LHCN-M2 (cell line): ENCODE results near the gene TDRD10. TPM values are rescaled to one million over a fixed set of nuclear protein-coding genes. Genes with fewer than 3 reads are reported as not detected.
A peak's percentile ranks its signal among the peaks of the same experiment; 100 is the strongest.

Experiments used
- DNase-seq: peaks from one replicate; pipeline ENCODE4 v3.0.0-alpha.2; 2012; ENCODE audit warnings: low read depth
- total RNA-seq: library from RNA; depleted of rRNA; stranded (reverse); fragments of >200 nt; gene quantifications from 2 replicates; pipeline ENCODE4 v1.2.3, GENCODE V29; 2014

The TDRD10 gene
- total RNA-seq, 1 experiment from 2014 or later, result not detected

DNA sequence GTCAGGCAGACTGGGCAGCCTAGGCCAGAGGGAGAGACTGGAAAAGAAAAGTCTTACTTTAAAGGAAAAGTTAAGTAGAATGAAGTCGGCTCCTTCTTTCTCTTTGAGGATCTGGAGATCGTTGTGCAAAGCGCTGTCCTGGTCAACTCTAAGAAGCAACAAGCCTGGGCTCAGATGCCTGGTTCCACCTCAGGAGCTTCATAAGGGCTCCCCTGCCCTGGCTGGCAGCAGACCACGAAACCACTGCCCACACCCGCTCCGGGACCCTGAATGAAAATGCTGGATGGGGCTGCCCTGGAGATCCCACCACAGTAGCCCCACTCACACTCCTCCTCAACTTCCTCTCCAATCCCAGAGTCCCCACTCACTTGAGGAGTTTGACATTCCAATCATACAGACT lies 50.0 kb downstream of the TDRD10 start:
- no peak for DNase-seq

GRCh38 chr1:154553056-154554030 lies 51.3 kb downstream of the TDRD10 start:
- DNase-seq, result no peak

- no peak for DNase-seq
These were observed 54.4 kb downstream of the TDRD10 start for GRCh38 chr1:154556422-154556821.

DNA sequence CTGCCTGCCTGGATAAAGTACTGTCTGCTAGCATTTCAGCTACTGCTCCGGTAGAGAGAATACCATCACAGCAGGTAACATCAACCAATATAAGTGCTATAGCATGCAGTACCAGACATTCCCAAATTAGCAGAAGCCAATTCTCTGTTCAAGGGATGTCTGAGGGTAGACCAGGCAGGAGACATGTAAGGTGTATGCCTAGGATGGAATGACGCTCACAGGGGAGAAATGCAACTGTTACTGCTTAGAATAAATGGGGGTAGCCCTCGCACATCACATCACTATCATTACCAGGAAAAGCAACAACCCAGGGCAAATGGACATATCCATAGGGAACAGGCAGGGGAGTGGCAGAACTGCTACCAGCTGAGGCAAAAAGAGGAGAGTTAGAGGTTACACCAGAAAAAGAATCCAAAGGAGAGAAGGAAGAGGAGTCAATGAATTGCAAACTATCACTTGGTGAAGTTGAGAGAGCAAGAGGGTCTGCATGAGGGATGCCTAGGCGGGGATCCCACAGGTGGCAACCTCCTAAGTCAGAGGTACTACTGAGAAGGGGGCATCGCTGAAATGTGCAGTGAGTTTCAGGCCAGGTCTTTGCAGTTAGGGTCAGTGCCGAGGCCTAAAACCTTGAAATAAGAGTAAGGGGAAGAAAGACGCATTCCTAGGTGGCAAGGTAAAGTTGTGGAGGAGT lies 55.4 kb downstream of the TDRD10 start:
- DNase-seq, result no peak

DNA sequence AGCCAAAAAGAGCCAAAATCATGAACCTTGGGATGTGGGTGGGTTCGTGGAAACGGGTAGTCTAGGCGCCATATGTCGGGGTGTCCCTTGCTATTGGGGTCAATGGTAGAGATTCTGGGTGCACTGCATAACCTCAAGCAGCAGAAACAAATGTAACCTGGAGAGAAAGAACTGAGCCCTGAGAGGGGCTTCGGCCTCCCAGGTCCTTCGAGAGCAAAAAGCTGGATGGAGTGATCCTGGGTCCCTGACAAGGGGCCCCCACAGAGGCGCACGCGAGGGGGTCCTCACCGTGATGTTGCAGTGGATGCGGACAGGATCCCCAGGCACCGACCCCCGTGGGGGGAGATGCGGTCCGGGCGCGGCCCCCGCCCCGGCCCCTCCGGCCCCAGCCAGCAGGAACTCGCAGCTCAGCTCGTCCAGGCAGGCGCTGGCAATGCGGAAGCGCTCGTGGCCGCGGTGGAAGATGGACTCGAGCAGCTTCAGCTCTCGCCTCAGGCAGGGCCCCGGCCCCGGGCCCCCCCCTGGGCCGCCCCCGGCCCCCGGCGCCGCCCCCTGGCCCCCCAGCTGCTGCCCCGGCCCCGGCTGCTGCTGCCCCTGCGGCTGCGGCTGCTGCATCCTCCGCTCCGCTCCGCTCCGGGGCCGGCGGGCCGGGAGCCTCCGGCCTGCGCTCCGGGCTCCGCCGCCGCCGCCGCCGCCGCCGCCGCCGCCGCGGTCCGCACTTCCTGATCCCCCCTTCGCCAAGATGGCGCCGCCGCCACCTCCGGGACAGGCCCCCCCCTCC lies 56.1 kb downstream of the TDRD10 start, which contains the start of gene UBE2Q1:
Gene UBE2Q1 (minus strand): TSS at position 724 of the 781 bp plus-strand sequence. CDS start 109 bp downstream, at position 615.
- no peak for DNase-seq

DNA sequence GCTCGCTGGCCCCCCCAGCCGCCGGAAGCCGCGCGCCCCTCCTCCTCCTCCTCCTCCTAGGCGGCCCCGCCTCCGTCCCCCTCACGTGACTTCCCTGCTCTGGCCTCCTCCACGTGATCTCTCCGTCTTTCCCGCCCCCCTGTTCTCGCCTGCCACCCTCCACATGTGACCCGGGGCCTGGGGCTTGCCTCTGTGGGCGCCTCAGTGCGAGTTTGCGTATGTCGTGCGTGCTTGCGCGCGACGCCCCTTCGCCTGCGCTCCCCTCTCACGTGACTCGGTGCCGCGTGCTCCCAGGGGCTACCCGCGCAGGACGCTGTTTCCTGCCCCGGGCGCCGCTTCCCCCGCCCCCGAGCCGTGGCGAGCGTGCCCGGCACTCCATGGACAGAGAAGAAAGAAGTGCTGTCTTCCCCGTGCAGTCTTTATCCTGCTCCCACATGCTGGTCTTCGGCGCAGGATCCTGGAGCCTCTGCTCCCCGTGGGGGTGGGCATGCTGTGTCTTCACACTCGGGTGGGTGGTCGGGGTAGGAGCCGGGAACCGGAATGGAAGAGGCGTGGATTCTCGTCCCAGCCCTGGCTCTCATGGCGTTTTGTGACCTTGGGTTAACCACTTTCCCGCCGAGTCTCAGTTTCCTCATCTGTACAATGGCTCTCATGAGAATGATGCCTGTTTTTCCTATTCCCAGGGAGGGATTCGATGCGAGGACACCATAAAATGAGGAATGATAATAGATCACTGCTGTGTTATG lies 56.9 kb downstream of the TDRD10 start:
- peak; percentile 99 for DNase-seq

DNA sequence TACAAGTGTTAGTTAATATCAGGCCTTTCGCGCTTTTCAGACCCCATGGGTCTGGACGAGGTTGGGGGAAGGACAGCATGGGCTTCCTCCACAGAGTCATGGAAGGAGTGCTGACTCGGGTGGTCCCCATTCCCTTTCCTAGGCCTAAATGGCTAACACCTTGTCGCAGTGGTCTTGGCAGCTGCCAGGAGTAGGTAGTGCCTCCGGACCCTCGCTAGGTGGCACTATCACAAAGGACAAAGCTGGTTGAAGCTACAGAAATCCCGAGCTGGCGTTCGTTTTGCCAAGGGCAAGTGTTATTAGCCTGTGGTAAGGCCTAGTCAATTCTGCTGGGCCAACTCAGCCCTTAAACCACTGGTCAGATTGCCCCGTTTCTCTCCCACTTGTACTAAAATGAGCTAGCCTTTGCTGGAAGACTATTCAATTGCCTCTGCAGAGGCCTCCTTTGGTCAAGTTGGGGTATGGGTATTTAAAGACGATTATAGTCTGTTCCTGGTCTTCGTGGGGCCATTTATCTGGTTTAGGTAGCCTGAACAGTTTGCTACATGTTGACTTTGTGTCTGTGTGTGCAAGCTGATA lies 57.5 kb downstream of the TDRD10 start:
- peak; percentile 90 for DNase-seq

DNA sequence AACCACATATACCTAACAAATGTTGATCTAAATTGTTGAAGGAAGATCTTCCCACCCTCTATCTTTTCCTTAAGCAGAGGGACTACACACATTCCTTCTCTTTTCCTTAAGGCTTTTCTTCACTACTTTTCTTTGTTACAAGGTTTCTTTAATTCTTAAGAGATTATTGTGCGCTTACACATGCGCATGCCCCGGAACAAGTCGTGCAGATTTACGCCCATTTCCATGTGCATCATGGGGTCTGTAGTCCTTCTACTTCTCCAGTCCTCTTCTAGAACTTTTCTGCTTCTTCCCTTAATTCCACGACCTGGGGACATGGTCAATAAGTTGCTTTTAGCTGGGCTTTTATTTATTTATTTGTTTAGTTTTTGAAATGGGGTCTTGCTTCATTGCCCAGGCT lies 63.9 kb downstream of the TDRD10 start:
- DNase-seq, result no peak

DNA sequence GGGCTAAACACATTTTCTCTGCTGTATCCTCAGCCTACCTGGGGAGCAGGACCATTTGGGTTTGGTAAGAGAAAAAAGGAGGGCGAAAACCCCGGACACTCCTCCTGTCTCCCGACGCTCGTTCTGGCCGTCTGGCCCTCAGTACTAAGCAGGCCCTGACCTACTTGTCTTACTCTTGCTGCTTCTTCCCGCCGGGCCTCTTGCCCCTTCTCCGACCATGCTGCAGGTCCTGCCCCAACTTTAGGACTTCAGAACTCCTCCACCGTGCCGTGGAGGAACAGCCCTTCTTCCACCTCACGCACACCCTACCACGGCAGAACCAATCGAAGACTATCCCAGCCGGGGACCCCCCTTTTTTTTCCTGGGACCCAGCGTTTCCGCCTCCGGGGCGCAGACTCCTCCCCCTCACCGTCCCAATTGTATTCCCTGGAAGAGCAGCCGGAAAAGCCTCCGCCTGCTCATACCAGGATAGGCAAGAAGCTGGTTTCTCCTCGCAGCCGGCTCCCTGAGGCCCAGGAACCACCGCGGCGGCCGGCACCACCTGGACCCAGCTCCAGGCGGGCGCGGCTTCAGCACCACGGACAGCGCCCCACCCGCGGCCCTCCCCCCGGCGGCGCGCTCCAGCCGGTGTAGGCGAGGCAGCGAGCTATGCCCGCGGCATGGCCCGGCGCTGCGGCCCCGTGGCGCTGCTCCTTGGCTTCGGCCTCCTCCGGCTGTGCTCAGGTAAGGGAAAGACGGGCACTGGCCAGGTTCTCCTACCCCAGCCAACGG lies 65.6 kb downstream of the TDRD10 start, which contains the start of gene CHRNB2:
Gene CHRNB2 (plus strand): TSS at position 393 of the 771 bp plus-strand sequence. CDS start 267 bp downstream, at position 660.
- peak; percentile 22 for DNase-seq

DNA sequence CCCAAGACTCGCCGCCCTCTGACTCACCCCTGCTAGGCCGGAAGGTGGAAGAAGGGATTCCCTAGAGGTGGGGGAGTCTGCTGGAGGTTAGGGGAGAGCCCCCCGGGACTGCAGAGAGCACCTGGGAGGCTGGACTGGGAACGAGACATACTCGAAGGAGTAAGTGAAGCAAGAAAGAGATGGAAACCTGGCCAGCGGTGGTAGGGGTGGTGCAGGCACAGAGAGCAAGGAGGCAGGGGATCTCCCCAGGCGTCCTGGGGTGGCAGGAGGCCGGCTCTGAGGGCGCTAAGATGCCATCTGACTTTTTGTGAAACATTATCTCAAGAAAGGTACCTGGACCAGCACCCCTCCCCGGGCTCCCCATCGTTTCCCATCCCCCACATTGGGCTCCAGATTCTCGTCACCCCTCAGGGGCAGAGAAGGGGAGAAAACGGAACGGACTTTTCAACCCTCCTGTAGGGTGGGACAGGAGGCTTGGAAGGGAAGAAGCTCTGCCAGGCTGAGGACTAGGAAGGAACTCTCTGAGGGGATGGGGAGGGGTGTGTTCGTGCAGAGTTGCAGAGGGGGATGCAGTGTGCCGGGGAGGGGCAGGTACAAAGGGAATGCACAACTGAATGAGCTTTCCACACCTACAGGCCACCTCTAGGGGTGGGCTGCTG lies 66.3 kb downstream of the TDRD10 start:
- no peak for DNase-seq

GRCh38 chr1:154571244-154571963 lies 69.4 kb downstream of the TDRD10 start:
- no peak for DNase-seq

- DNase-seq, result no peak
These were observed 69.9 kb downstream of the TDRD10 start for GRCh38 chr1:154571964-154572288.

GRCh38 chr1:154572468-154573167 lies 70.6 kb downstream of the TDRD10 start:
- no peak for DNase-seq

DNA sequence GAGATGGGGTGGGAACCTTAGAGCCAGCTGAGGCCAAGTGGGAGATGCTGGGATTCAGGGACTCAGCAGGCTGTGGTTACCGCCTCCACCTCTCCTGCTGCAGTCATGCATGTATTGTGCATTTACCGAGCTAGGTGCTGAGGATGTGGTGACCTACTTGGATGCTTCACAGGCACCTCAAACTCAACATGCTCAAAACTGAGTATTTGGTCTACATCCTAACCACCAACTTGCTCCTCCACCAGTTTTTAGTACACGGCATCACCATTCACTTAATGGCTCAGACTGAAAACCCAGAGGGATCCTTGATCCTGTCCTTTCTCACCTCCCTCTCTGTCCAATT lies 71.1 kb downstream of the TDRD10 start:
- no peak for DNase-seq

- DNase-seq, result peak; percentile 47
These were observed 72.7 kb downstream of the TDRD10 start for GRCh38 chr1:154574716-154575115.

- no peak for DNase-seq
These were observed 73.3 kb downstream of the TDRD10 start for GRCh38 chr1:154575147-154575927.

- DNase-seq, result no peak
These were observed 74.0 kb downstream of the TDRD10 start for GRCh38 chr1:154575951-154576566.
